ENCODE data around the gene WFDC10B.

GRCh38 chr20:45646875-45647274 lies 57.9 kb downstream of the WFDC10B start:
- TF ChIP-seq, protein P1, sequence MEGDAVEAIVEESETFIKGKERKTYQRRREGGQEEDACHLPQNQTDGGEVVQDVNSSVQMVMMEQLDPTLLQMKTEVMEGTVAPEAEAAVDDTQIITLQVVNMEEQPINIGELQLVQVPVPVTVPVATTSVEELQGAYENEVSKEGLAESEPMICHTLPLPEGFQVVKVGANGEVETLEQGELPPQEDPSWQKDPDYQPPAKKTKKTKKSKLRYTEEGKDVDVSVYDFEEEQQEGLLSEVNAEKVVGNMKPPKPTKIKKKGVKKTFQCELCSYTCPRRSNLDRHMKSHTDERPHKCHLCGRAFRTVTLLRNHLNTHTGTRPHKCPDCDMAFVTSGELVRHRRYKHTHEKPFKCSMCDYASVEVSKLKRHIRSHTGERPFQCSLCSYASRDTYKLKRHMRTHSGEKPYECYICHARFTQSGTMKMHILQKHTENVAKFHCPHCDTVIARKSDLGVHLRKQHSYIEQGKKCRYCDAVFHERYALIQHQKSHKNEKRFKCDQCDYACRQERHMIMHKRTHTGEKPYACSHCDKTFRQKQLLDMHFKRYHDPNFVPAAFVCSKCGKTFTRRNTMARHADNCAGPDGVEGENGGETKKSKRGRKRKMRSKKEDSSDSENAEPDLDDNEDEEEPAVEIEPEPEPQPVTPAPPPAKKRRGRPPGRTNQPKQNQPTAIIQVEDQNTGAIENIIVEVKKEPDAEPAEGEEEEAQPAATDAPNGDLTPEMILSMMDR (IDR thresholded peaks at IDR 0.05), result no peak
- TF ChIP-seq EP300 (IDR thresholded peaks at IDR 0.05; ENCODE audit: low read depth) (no peak), POLR2A (IDR thresholded peaks at IDR 0.05) (no peak)
